RWPE1 (cell line): ENCODE measurements around the gene SMTN.

Experiments used
- CTCF ChIA-PET: fragments of 350-600 bp; sonication (Branson Sonifier 250); formaldehyde crosslinking; extraction: SDS; loops from one replicate; lab custom pipeline; 2021; lab: Yijun Ruan, JAX
- POLR2A ChIA-PET: fragments of 400-600 bp; formaldehyde crosslinking; extraction: SDS; loops from one replicate; lab custom pipeline; 2020; ENCODE audit warnings: antibody characterized with exemption; ENCODE audit not compliant: low non-redundant PET; lab: Yijun Ruan, JAX
- DNase-seq: peaks from one replicate; pipeline ENCODE4 v3.0.0; 2012; ENCODE audit warnings: low spot score
- H3K27ac ChIP-seq: fragments of 450-650 bp; 2 replicates; pipeline ENCODE4 v1.5.1; 2017
- CTCF ChIP-seq: fragments of 450-650 bp; conservative IDR thresholded peaks from 2 replicates; pipeline ENCODE4 v1.5.1; 2017; ENCODE audit warnings: low read depth, mild to moderate bottlenecking

Gene SMTN

GRCh38 chr22:31090217-31091085, 9.3 kb downstream of the SMTN start:
- CTCF ChIA-PET = no interaction called here
- peak overlapping the region; percentile 10; the same call in 1 of the 2 replicates for H3K27ac ChIP-seq
- DNase-seq = no peak
- POLR2A ChIA-PET = no interaction called here
- TF ChIP-seq CTCF = no peak

GRCh38 chr22:31091106-31091975, 10.2 kb downstream of the SMTN start:
- POLR2A ChIA-PET = no interaction called here
- DNase-seq = no peak
- CTCF ChIA-PET = no interaction called here
- no peak for TF ChIP-seq CTCF
- H3K27ac ChIP-seq = no peak overlapping the region

GRCh38 chr22:31092161-31092560, 11.0 kb downstream of the SMTN start:
- POLR2A ChIA-PET = no interaction called here
- CTCF ChIA-PET = interaction anchor here (0.7 kb wide), 1 partner anchor 833 kb away, joined by 3 read pairs; no protein-coding TSS in a partner anchor
- DNase-seq = no peak
- TF ChIP-seq CTCF = no peak
- H3K27ac ChIP-seq = no peak overlapping the region

GRCh38 chr22:31093086-31093850, 12.2 kb downstream of the SMTN start:
- DNase-seq = no peak
- POLR2A ChIA-PET = no interaction called here
- TF ChIP-seq CTCF = no peak
- 0 out of 2 replicates have a peak overlapping the region, but pooled peaks have one; percentile 16 for H3K27ac ChIP-seq
- CTCF ChIA-PET = interaction anchor here (0.8 to 1.1 kb wide), 2 partner anchors 8 to 32 kb away, joined by 4 to 7 read pairs; no protein-coding TSS in a partner anchor

GRCh38 chr22:31094021-31094551, 13.0 kb downstream of the SMTN start:
- ChIA-PET CTCF (interaction anchor here (0.8 to 1.1 kb wide), 2 partner anchors 9 to 33 kb away, joined by 4 to 7 read pairs; no protein-coding TSS in a partner anchor), POLR2A (no interaction called here)
- no peak for TF ChIP-seq CTCF
- DNase-seq = no peak
- H3K27ac ChIP-seq = 0 out of 2 replicates have a peak overlapping the region, but pooled peaks have one; percentile 16
